NCI-H446 treated with DMSO at 0.1 percent for 48 hours (cell line): ENCODE measurements around the gene PDGFRB.

ENCODE experiments used
- DNase-seq: peaks from one replicate; lab custom pipeline; 2025; lab: John Stamatoyannopoulos, UW

The PDGFRB gene

DNA sequence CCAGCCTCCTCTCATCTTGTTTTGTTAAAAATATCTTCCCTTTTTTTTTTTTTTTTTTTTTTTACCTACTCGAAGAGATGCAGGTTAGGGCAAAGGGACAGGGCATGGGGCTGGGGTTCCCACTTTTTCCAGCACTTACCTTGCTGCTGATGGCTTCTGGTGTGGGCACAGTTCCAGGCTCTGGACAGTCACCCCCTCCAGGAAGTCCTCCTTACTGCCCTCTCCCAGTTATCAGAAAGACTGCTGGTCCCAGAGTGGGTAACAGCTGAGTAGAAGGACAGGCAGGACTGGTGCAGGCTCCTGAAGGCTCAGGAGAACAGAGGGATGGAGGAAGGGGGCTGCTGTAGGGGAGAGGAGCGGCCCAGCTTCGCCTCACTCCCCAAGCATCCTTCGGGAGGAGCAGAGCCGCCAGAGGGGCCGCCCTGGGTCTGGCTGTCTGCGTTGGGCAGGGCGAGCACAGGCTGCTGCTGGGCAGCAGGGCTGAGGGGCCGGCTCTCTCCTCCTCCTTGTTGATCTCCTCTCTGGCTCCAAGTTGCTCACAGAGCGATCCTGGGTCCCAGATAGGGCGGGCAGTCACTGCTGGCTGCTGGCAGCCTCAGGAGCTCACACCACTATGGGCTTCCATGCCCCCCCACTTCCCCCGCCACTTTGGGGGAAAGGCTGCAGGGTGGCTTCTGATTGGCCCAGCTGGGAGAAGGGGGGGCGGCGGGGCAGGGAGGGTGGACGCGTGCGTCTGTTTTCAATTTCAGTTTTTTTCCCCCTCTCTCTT lies at the start of gene PDGFRB:
Gene PDGFRB (minus strand): TSS at position 588 of the 769 bp plus-strand sequence. CDS start 18,798 bp downstream, outside the sequence.
- DNase-seq: no peak

- DNase-seq: no peak
Measured at GRCh38 chr5:150204590-150204960, 48.9 kb upstream of the PDGFRB start.

GRCh38 chr5:150203832-150204589 lies 48.4 kb upstream of the PDGFRB start:
- DNase-seq: no peak

- DNase-seq: no peak
Measured at GRCh38 chr5:150202501-150202900, 46.9 kb upstream of the PDGFRB start.

DNA sequence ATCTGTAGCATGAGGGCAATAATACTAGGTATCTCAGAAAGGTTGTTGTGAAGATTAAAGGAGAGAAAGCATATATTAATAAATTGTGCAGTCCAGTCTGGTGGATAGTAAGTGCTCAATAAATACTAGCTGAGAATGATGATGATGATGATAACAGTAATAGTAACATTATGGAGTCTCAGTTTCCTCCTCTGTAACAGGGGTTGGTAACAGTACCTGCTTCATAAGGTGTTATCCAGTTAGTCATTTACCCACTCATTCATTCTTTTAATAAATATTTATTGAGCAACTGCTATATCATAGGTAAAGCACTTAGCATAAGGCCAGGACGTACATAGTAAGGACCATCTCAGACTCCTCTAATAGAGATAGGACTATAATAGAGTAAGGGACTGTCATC lies 41.8 kb upstream of the PDGFRB start:
- no peak for DNase-seq

DNA sequence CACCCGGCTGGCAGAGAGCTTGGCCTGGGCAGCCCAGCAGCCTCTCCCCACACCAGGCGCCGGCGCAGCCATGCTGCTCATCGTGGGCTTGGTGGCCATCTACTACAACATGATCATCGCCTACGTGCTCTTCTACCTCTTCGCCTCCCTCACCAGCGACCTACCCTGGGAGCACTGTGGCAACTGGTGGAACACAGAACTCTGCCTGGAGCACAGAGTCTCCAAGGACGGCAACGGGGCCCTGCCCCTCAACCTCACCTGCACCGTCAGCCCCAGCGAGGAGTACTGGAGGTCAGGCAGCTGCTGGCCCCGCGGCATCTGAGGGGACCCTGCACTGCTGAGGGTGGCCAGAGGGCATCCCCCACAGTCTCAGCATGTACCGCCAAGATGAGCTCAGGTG lies 41.3 kb upstream of the PDGFRB start:
- no peak for DNase-seq

DNA sequence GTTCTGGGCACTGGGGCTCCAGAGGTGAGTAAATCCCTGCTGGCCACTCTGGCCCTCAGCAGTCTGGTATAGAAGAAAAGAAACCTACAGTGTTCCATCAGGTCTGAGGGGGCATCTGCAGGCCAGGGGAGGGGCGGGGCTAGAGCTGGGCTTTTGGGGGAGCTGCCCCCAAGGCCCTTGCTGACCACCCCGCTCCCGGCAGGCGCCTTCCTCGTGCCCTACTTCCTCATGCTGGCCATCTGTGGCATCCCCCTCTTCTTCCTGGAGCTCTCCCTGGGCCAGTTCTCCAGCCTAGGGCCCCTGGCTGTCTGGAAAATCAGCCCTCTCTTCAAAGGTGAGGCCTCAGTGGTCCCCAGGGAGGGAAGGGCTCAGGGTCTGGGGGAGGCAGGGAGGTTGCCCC lies 40.9 kb upstream of the PDGFRB start:
- no peak for DNase-seq

DNA sequence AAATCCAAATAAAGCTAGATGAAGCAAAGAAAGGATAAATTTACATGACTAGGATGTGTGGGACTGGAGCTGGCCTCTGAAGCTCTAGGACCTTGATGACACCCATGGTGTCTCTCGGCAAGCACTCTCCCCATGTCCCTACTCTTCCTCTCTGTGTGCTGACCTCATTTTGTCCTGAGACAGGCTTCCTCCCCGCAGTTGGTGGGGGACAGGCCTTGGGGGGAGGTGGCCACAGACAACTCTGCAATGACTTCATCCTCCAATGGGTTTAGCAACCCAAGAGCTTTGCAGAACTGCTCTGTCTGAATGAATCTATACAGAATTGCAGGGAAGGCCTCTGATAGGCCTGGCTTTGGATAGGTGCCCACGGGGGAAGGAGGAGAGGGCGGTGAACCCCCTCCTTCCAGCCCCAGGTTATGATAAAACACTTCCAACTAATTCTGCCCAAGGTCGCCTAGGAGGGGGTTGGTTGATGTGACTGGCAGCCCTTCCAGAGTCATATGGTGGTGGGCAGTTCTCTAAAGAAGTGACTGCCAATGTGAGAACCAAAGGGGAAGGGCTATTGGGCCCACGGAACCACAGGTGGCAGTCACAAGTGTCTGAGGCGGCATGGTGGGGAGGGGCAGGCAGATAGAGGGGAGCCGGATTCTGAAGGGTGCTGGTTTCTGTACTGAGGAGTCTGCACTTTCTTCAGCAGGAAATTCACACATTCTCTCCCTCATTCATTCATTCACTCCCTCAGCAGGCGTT lies 40.3 kb upstream of the PDGFRB start:
- DNase-seq: no peak

DNA sequence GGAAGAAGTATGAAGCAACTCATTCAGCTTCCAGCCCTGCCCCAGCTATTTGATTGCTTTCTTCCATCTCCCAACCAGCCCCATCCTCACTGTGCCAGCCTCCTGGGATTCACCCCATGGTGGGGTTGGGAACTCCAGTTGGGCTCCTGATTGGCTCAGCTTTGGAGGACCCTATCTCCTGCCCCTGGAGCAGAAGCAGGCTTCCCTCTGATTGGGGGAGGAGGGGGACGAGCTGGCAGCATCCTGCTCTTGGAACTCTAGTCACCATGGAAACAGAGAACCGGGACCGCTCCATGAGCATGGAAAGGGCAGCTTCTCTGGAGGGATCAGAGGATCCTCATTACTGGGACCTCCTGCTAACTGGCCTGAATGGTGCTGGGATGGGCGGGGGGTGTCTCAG lies 36.8 kb upstream of the PDGFRB start:
- no peak for DNase-seq

- no peak for DNase-seq
Measured at GRCh38 chr5:150190987-150191386, 35.3 kb upstream of the PDGFRB start.

DNA sequence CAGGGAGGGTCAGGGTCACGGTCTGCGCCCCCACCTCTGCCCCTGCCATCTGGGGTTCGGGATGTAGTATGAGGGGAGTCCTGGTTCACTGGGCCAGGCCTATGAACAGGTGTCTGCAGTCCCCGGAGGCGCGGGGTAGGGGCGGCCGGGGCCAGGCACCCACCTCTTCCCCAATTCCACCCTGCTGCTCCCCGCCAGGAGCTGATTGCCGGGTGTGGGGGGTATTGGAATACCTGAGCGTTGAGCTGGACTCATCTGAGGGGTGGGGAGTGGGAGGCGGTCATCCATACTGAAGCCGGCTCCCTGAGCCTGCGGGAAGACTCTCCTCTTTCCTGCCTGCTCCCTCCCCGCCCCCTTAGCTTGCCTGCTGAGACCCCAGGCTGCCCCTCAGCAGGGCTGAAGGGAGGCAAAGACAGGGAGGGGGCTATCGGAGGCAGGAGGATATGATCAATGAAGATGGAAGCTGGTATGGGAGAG lies 34.9 kb upstream of the PDGFRB start:
- no peak for DNase-seq

DNA sequence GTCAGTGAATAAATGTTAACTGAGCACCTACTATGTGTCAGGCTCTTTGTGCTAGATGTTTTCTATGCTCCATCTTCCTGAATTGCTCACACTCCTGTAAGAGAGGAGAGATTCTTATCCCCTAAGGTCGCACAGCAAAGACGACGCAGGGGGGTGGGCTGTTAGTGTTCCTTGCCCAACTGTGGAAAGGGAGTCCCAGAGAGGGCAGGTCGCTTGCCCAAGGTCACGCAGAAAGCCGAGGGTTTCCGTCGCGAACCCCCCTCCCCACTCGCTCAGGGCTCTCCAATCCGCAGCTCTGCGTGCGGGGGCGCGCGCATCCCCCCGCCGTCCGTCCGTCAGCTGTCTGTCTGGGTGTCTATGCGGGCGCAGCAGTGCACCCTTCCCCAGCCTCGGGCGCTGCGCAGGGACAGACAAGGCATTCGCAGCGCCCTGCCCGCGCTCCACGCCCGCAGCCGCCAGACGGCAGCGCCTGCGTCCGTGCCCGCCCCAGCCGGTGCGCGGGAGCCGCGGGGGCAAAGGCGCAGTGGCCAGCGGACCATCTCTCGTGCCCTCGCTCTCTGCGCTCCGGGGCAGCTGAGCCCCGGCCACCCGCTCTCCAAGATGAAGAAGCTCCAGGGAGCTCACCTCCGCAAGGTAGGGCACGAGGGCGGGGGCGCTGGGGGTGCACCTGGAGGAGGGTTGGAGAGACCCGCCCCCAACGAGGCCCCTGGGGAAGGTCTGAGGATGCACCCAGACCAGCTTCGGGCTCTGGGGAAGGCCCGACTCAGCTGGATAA lies 34.3 kb upstream of the PDGFRB start, which contains the start of gene SLC6A7:
Gene SLC6A7 (plus strand): TSS at position 335 of the 775 bp plus-strand sequence. CDS start 266 bp downstream, at position 601.
- DNase-seq: no peak

DNA sequence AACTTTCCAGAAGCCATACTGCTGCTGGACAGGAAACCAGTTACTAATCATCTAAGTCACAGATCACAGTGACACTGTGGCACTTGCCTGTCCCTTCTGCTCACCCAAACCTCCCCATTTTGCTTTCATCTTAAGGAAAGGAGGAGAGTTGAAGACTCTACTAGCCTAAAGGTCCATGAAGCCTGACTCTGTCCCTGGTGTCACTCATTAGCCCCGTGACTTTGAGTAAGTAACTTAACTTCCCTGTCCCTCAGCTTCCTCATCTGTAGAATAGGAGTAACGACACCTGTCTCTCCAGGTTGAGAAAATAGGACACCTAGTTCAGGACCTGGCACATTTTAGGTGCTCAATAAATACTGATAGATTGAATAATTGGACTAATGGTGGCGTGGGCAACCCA lies 33.7 kb upstream of the PDGFRB start:
- DNase-seq: no peak

GRCh38 chr5:150188146-150188842 lies 32.6 kb upstream of the PDGFRB start:
- no peak for DNase-seq

GRCh38 chr5:150186897-150187296 lies 31.3 kb upstream of the PDGFRB start:
- no peak for DNase-seq

DNA sequence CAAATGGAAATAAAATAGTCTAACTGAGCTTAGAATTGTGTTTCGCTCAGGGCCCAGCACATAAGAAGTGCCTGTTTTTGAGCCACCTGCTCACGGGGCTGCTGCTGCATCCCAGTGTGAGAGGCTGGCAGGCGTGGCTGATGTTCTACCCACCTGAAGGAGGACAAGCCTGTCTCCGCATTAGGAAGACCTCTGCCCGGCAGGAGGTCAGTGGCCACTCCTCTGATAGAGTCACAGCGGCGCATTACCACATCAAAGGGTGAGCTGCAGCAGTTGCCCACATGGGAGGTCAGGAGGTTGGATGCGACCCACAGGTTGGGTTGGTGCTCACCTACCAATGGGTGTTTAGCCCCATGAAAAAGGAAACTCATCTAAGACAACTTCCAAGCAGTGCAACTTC lies 30.5 kb upstream of the PDGFRB start:
- DNase-seq: no peak

- DNase-seq: no peak
Measured at GRCh38 chr5:150184990-150185912, 29.6 kb upstream of the PDGFRB start.

DNA sequence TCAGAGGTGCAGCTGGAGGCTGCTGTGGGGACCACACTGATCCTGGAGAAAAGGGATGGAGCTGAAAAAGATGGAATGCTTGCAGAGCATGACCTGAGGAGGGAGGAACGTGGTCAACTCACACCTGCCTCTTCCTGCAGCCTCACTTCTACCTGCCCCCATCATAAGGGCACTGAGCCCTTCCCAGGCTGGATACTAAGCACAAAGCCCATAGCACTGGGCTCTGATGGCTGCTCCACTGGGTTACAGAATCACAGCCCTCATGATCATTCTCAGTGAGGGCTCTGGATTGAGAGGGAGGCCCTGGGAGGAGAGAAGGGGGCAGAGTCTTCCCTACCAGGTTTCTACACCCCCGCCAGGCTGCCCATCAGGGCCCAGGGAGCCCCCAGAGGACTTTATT lies 28.4 kb upstream of the PDGFRB start:
- no peak for DNase-seq

GRCh38 chr5:150183436-150183835 lies 27.8 kb upstream of the PDGFRB start:
- no peak for DNase-seq

- no peak for DNase-seq
Measured at GRCh38 chr5:150182774-150183173, 27.1 kb upstream of the PDGFRB start.
